22Rv1 (cell line): ENCODE measurements around the gene BAX.

Source experiments
- H3K27ac ChIP-seq: fragments of 450-650 bp; 2 replicates; pipeline ENCODE4 v1.5.1; 2017
- ZFX ChIP-seq: fragments of 450-650 bp; IDR thresholded peaks from 2 replicates; pipeline ENCODE4 v1.6.1; 2017; ENCODE audit warnings: antibody characterized with exemption, borderline replicate concordance
- TF ChIP-seq, protein P1 (sequence below): fragments of 450-650 bp; IDR thresholded peaks from 2 replicates; pipeline ENCODE4 v1.5.1; 2017; ENCODE audit warnings: mild to moderate bottlenecking

Gene BAX

DNA sequence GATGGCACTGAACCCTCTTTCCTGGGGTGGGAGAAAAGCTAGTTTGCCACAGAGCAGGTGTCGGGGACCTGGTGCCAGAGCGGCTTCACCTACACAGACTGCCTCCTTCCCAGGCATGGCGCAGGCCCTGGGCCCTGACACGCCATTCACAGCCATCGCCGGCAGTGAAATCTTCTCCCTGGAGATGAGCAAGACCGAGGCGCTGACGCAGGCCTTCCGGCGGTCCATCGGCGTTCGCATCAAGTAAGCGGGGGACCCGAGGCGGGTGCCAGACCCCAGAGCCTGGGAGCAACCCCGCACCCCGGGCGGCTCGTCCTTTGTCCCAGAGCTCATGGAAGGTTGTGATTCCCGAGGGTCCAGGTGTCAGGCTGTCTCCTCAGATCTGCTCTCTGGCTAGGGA lies 52.2 kb downstream of the BAX start:
- TF ChIP-seq, protein P1, sequence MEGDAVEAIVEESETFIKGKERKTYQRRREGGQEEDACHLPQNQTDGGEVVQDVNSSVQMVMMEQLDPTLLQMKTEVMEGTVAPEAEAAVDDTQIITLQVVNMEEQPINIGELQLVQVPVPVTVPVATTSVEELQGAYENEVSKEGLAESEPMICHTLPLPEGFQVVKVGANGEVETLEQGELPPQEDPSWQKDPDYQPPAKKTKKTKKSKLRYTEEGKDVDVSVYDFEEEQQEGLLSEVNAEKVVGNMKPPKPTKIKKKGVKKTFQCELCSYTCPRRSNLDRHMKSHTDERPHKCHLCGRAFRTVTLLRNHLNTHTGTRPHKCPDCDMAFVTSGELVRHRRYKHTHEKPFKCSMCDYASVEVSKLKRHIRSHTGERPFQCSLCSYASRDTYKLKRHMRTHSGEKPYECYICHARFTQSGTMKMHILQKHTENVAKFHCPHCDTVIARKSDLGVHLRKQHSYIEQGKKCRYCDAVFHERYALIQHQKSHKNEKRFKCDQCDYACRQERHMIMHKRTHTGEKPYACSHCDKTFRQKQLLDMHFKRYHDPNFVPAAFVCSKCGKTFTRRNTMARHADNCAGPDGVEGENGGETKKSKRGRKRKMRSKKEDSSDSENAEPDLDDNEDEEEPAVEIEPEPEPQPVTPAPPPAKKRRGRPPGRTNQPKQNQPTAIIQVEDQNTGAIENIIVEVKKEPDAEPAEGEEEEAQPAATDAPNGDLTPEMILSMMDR, result no peak
- no peak for TF ChIP-seq ZFX

DNA sequence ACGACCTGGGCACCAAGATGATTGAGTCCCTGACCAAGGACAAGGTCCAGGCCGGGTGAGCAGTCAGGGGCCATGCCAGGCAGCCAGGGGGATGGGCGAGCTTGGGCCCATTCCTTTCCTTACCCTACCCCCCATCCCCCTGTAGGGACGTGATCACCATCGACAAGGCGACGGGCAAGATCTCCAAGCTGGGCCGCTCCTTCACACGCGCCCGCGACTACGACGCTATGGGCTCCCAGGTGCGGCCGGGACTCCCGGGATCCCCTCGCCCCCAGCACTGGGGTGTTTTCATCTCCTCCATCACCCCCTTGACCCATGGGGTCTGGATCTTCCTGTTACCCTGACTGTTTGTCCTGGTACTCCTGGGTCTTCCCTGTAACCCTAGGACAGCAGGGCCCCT lies 55.2 kb downstream of the BAX start:
- TF ChIP-seq, protein P1, result no peak
- TF ChIP-seq ZFX, result no peak
- no peak overlapping the region for H3K27ac ChIP-seq

More for the DNA sequence above, 52.2 kb downstream of the BAX start:
- H3K27ac ChIP-seq, result no peak overlapping the region

DNA sequence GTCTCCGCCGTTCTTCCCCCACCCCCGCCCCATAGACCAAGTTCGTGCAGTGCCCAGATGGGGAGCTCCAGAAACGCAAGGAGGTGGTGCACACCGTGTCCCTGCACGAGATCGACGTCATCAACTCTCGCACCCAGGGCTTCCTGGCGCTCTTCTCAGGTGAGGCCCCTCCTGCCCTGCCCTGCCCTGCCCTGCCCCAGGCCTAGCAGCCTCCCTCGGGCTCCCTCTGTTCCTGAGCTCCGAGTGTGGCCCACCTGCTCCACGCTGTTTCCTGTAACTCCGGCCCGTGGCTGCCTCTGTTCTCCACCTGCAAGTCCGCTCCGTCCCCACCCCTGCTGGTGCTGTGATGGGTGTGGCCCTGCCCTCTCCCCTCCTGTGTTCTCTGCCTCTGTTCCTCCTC lies 55.8 kb downstream of the BAX start:
- no peak overlapping the region for H3K27ac ChIP-seq
- TF ChIP-seq ZFX, result no peak
- TF ChIP-seq, protein P1, result no peak

DNA sequence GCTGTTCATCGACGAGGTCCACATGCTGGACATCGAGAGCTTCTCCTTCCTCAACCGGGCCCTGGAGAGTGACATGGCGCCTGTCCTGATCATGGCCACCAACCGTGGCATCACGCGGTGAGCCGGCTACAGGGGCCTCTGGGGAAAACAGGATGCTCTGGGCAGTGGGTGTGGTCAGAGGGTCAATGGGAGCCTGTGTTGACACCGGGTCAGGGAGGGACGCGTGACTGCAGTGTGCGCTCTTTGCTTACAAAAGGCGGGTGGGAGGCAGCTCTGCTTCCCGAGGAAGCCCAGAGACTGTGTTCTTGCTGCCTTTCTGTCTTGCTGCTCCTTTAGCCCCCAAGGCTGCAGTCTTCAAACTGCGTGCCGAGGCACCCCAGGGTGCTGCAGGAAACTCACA lies 56.5 kb downstream of the BAX start:
- no peak overlapping the region for H3K27ac ChIP-seq
- TF ChIP-seq, protein P1, result no peak
- no peak for TF ChIP-seq ZFX
